GM12878 (cell line): ENCODE results near the gene XPO6.

Experiments used
- NRF1 ChIP-seq: conservative IDR thresholded peaks from 2 replicates; pipeline ENCODE4 v1.6.1; 2011; ENCODE audit warnings: mild to moderate bottlenecking, low read depth, low read length, improper control_type of control experiment
- POLR2A ChIP-seq: IDR thresholded peaks from 2 replicates; pipeline ENCODE4 v1.6.1; 2011; ENCODE audit warnings: low read depth, mild to moderate bottlenecking, low read length
- ZZZ3 ChIP-seq: IDR thresholded peaks from 2 replicates; pipeline ENCODE4 v1.6.1; 2011; ENCODE audit warnings: low read depth; ENCODE audit not compliant: control insufficient read depth, insufficient read length
- TF ChIP-seq, protein P1 (sequence below), 3 experiments: IDR thresholded peaks in 2 of 3; conservative IDR thresholded peaks in 1 of 3; 2 replicates each; pipeline ENCODE4 v1.5.1; 2011; ENCODE audit warnings: low read depth in 3 of 3, low read length in 3 of 3, mild to moderate bottlenecking in 3 of 3, control low read depth in 2 of 3, moderate library complexity in 2 of 3, inconsistent platforms in 1 of 3, mixed read lengths in 1 of 3; ENCODE audit not compliant: control insufficient read depth in 2 of 3, insufficient read depth in 1 of 3; ENCODE audit errors: extremely low read depth in 1 of 3

GRCh38 chr16:28063591-28064061, 148.1 kb downstream of the XPO6 start, which contains the start of gene GSG1L:
- TF ChIP-seq NRF1 (no peak), ZZZ3 (no peak), POLR2A (no peak)
- TF ChIP-seq, protein P1, sequence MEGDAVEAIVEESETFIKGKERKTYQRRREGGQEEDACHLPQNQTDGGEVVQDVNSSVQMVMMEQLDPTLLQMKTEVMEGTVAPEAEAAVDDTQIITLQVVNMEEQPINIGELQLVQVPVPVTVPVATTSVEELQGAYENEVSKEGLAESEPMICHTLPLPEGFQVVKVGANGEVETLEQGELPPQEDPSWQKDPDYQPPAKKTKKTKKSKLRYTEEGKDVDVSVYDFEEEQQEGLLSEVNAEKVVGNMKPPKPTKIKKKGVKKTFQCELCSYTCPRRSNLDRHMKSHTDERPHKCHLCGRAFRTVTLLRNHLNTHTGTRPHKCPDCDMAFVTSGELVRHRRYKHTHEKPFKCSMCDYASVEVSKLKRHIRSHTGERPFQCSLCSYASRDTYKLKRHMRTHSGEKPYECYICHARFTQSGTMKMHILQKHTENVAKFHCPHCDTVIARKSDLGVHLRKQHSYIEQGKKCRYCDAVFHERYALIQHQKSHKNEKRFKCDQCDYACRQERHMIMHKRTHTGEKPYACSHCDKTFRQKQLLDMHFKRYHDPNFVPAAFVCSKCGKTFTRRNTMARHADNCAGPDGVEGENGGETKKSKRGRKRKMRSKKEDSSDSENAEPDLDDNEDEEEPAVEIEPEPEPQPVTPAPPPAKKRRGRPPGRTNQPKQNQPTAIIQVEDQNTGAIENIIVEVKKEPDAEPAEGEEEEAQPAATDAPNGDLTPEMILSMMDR (IDR thresholded peaks at IDR 0.05 in 2 of 3, conservative IDR thresholded peaks at IDR 0.05 in 1 of 3; ENCODE audit: control insufficient read depth in 2 of 3, extremely low read depth in 1 of 3, insufficient read depth in 1 of 3, low read depth in 3 of 3, low read length in 3 of 3), result no peak
